ENCODE measurements around the gene EEPD1.
"Not testable (repeated sequence)": the region's sequence is repeated elsewhere in the genome, so short reads cannot be mapped to it uniquely, and the experiment has no call there.

Gene EEPD1

GRCh38 chr7:36217961-36218284, 64.9 kb downstream of the EEPD1 start:
- DNase-seq: no peak

GRCh38 chr7:36219429-36219828, 66.4 kb downstream of the EEPD1 start:
- DNase-seq: no peak

DNA sequence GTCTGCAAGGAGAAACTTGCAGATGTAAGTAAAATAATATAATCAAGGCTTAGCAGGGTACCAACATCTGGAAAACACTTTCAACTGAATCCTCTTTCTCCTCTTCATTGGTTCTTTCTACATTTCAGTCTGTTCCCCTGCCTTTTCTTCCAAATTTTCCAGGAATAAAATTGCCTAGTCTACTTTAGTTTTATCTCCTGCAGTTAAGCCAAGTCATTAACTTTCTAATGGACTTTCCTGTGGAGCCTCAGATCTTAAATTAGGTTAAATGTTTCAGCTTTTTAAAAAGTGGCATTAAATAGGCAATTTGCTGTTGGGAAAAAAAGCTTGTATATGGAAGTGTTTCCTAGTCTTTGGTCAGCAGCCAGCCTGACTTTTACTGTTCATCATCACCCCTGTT, 70.8 kb downstream of the EEPD1 start:
- DNase-seq: no peak

DNA sequence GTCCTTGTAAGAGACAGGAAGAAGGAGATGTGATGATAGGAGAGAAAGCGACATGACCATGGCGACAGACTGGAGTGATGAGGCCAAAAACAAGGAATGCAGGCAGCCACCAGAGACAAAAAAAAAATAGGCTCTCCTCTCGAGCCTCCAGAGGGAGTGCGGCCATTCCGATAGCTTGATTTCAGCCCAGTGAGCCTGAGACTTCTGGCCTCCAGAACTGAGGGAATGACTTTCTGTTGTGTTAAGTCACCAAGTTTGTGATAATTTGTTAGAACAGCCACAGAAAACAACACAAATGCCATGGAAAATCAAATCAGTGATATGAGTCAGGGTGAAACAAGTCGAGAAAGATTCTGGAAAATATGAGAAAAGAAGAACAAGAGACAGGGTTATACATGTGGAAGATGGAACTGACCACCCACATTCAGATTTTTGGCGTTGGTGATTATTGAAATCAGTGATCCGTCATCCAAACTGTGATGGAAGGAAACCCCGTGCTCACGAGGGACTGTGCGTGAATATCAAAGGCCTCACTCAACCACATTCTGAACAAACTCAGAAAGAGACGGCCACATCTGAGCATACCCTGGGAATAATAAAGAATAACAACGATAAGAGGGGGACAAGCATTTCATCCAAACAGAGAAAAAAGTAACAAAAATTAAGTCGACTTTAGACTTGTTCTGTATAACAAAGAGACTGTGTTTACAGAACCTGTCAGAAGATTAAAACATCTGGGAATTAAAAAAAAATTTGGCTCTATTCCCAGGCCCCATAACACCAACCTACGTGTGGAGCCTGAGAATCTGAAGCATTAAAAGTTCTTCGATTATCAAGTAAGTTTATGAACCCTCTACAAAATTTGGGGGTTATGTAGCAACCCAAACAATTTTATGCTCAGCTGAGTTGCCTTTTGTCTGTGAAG, 72.1 kb downstream of the EEPD1 start:
- DNase-seq: no peak

DNA sequence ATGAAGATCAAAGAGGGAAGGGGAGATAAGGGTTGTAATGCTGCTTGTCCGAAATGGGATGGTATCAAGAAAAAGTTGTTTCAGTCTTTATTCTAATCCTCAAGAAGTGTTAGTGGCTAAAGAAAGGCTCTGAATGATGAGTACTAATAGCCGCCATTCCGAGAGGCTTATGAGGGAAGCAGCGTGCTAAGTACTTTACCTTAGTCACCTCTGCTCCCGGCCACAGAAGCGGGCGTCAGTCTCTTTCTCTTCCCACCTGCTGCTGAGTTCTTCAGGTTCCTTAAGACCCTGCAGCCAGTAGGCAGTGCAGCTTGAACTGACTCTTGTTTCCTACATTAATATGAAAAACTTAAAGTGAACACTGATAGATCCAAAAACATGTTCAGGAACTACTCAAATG, 73.1 kb downstream of the EEPD1 start:
- DNase-seq: no peak

- no peak for DNase-seq
Measured at GRCh38 chr7:36227223-36227622, 74.2 kb downstream of the EEPD1 start.

DNA sequence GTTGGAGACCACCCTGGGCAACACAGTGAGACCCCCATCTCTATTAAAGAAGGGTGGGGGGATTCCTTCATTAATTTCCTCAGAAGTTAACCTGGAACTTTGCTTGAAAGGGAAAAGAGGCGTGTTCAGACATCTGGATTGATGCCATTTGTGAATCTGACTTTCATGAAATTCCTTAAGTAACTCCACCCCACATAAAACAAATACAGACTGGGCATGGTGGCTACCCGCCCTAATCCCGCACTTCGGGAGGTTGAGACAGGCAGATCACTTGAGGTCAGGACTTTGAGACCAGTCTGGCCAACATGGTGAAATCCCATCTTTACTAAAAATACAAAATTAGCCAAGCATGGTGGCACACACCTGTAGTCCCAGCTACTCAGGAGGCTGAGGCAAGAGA, 75.0 kb downstream of the EEPD1 start:
- no peak for DNase-seq

- DNase-seq: no peak
Measured at GRCh38 chr7:36231406-36231805, 78.4 kb downstream of the EEPD1 start.

DNA sequence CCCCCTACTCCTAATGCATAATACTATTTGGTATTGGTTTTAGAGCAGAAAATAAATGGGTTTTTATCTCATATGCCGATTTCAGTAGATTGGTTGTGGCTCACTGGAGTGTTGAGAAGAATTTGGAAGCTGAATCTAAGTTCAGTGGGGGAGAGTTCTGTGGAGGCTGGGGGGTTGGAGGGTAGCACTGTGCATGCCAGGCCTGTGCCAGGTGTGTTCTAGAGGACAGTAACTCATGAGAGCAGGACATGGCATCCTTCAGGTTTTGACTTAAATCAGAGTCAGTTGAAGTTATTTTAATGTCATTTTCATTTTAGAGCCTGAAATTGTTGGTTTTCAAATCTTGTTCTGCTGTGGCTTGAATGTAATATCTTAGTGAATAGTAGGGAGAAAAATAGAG, 79.5 kb downstream of the EEPD1 start:
- DNase-seq: no peak

GRCh38 chr7:36232971-36233550, 80.0 kb downstream of the EEPD1 start:
- DNase-seq: no peak

DNA sequence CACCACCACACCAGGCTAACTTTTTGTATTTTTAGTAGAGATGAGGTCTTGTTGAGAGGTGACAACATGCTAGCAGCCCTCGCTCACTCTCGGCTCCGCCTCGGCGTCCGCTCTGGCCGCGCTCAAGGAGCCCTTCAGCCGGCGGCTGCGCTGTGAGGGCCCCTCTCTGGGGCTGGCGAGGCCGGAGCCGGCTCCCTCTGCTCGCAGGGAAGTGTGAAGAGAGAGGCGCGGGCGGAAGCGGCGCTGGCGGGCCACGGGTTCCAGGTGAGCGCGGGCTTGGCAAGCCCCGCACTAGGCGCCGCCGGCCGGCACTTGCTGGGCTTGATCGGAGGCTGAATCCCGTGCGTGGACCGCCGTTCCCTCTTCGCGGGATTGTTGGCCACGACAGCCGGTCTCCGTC, 83.0 kb downstream of the EEPD1 start:
- no peak for DNase-seq

DNA sequence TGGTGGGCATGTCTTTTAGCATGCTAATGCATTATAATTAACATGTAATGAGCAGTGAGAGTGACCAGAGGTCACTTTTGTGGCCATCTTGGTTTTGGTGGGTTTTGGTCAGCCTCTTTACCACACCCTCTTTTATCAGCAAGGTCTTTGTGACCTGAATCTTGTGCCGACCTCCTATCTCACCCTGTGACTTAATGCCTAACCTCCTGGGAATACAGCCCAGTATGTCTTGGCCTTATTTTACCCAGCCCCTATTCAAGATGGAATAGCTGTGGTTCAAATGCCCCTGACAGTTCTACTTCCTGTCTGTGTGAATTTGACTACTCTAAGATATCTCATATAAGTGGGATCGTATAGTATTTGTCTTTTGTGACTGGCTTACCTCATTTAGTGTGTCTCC, 85.1 kb downstream of the EEPD1 start:
- DNase-seq: no peak

DNA sequence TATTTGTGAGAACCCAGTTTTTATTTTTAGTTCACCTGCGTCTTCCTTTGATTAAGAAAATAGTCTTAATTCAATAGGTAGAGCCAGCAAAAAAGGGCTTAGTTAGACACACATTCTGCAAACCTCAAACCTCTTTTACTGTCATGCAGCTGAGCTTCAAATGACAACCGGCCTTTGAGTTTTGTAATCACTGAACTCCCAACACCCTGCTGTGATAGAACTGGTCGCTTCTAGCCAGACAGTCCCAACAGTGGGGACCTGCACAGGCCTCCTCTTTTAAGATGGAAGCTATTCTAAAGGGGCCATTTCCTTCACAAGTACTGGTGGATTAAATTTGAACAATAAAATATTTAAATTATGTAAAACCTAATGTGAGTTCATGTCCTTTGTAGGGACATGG, 90.3 kb downstream of the EEPD1 start:
- DNase-seq: not testable (repeated sequence)

DNA sequence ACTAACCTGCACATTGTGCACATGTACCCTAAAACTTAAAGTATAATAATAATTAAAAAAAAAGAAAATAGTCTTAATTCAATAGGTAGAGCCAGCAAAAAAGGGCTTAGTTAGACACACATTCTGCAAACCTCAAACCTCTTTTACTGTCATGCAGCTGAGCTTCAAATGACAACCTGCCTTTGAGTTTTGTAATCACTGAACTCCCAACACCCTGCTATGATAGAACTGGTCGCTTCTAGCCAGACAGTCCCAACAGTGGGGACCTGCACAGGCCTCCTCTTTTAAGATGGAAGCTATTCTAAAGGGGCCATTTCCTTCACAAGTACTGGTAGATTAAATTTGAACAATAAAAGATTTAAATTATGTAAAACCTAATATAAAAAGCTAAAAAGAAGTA, 90.9 kb downstream of the EEPD1 start:
- DNase-seq: not testable (repeated sequence)

- DNase-seq: no peak
Measured at GRCh38 chr7:36244429-36244828, 91.4 kb downstream of the EEPD1 start.

- no peak for DNase-seq
Measured at GRCh38 chr7:36245684-36246299, 92.7 kb downstream of the EEPD1 start.

DNA sequence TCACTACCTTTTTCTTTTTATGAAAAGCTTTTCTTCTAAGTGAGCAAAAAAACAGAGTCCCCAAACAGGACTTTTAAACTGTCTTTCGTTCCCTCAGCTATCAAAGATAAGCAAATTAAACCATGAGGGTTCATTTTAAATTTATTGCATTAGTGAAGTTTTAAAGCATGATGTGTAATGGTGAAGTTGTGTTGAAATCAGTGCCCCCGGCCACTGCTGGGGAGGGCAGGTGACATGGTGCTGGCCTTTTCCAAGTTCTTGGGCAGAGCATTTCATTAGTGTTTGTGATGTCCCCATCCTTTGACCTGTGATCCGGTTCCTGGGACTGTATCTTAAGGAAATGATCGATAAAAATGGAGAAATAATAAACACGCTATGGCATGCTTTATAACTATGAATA, 96.0 kb downstream of the EEPD1 start:
- DNase-seq: no peak

DNA sequence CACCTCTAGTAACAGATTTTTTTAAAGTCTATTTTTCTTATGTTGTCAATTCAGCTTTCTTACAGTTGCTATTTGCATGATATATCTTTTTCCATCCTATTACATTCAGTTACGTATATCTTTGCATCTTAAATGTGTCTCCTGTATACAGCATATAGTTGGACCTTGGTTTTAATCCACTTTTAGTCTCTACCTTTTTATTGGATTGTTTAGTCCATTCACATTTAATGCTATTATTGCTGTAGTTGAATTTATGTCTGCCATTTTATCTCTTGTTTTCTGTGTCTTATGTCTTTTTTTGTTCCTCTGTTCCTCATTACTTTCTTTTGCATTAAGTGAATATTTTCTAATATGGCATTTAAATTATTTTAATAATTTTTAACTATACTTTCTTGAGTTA, 100.6 kb downstream of the EEPD1 start:
- no peak for DNase-seq

- not testable (repeated sequence) for DNase-seq
Measured at GRCh38 chr7:36258510-36259259, 105.6 kb downstream of the EEPD1 start.

DNA sequence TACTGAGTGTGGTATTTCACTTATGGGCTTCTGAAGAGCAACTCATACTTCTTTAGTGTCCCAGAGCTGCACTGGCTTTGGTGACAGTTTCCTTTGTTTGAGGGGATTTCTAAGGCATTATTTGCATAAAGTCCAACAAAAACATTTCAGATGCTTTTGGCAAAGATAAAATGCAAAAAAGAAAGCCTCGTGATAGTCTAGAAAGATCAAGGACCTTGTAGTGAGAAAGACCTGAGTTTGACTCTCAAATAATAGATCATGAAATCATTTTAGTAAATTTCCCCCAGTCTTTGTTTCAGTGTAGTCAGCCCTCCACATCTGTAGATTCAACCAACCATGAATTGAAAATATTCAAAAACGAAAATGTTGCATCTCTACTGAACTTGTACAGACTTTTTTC, 107.4 kb downstream of the EEPD1 start:
- DNase-seq: no peak

DNA sequence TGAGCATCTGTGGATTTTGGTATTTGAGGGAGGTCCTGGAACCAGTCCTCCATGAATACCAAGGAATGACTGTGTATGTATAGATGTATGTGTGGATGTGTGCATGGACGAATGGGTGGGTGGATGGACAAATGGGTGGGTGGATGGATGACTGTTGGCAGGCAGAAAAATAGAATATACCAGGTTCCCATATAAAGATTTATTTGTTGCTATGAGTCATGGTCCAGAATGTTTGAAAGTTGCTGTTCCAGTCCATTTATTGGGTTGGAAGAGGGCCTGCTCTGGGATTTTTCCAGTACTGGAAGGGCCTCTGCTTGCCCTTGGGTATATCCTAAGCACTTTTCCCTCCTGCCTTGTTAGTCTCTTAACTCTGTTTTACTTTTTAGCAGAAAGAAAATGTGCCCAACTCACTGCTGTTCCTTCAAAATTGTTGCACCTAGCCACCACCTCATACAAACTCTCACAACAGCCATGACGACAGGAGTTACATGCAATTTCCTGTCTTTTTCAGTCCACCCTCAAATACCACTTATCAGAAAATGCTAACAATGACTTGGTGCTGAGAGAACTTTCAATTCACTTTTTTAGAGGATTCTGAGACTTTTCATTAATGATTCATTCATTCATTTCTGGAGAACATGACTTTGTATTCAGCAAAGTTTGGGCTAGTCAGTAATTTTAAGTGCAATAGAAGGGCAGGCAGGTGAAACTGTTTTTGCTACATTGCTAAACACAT, 108.1 kb downstream of the EEPD1 start:
- DNase-seq: no peak

GRCh38 chr7:36262309-36263094, 109.4 kb downstream of the EEPD1 start:
- no peak for DNase-seq
